ENCODE data around the gene TIGAR.

TIGAR gene

GRCh38 chr12:4301932-4302501, 19.0 kb upstream of the TIGAR start (continued):
- TF ChIP-seq POU6F1 (CRISPR knock-in tag; IDR thresholded peaks at IDR 0.05; ENCODE audit: borderline replicate concordance, low read depth) = no peak

GRCh38 chr12:4302881-4303280, 18.1 kb upstream of the TIGAR start:
- no peak for ATAC-seq
- TF ChIP-seq CREB5 (CRISPR knock-in tag; IDR thresholded peaks at IDR 0.05; ENCODE audit: low read depth) = no peak
- TF ChIP-seq CSRNP3 (CRISPR knock-in tag; IDR thresholded peaks at IDR 0.05) = no peak
- TF ChIP-seq ARNTL (CRISPR knock-in tag; IDR thresholded peaks at IDR 0.05; ENCODE audit: borderline replicate concordance, low read depth) = no peak
- no peak for TF ChIP-seq ZNF70 (CRISPR knock-in tag; IDR thresholded peaks at IDR 0.05)
- no peak for TF ChIP-seq TOX (CRISPR knock-in tag; IDR thresholded peaks at IDR 0.05; ENCODE audit: borderline replicate concordance)
- no peak for TF ChIP-seq ZNF8 (CRISPR knock-in tag; IDR thresholded peaks at IDR 0.05)
- TF ChIP-seq TCF4 (CRISPR knock-in tag; IDR thresholded peaks at IDR 0.05; ENCODE audit: borderline replicate concordance) = no peak
- no peak for TF ChIP-seq PPARA (CRISPR knock-in tag; IDR thresholded peaks at IDR 0.05; ENCODE audit: borderline replicate concordance)
- no peak for TF ChIP-seq ZC3H10 (CRISPR knock-in tag; IDR thresholded peaks at IDR 0.05)
- TF ChIP-seq ESRRG (CRISPR knock-in tag; IDR thresholded peaks at IDR 0.05) = no peak
- no peak for TF ChIP-seq GLIS3 (CRISPR knock-in tag; IDR thresholded peaks at IDR 0.05)
- no peak for TF ChIP-seq RARB (CRISPR knock-in tag; IDR thresholded peaks at IDR 0.05)

GRCh38 chr12:4303750-4304149, 17.3 kb upstream of the TIGAR start:
- no peak for ATAC-seq
- no peak for TF ChIP-seq CREB5 (CRISPR knock-in tag; IDR thresholded peaks at IDR 0.05; ENCODE audit: low read depth)
- no peak for TF ChIP-seq GLIS3 (CRISPR knock-in tag; IDR thresholded peaks at IDR 0.05)
- no peak for TF ChIP-seq ARNTL (CRISPR knock-in tag; IDR thresholded peaks at IDR 0.05; ENCODE audit: borderline replicate concordance, low read depth)

GRCh38 chr12:4307593-4308333, 13.2 kb upstream of the TIGAR start:
- peak; percentile 99 for ATAC-seq
- TF ChIP-seq TCF4 (CRISPR knock-in tag; IDR thresholded peaks at IDR 0.05; ENCODE audit: borderline replicate concordance) (no peak), ZNF8 (CRISPR knock-in tag; IDR thresholded peaks at IDR 0.05) (no peak), SNAI2 (CRISPR knock-in tag; IDR thresholded peaks at IDR 0.05) (no peak)

GRCh38 chr12:4308334-4308950, 12.6 kb upstream of the TIGAR start:
- ATAC-seq = no peak
- no peak for TF ChIP-seq ISL1 (CRISPR knock-in tag; IDR thresholded peaks at IDR 0.05)
- no peak for TF ChIP-seq CSRNP3 (CRISPR knock-in tag; IDR thresholded peaks at IDR 0.05)
- no peak for TF ChIP-seq GLIS3 (CRISPR knock-in tag; IDR thresholded peaks at IDR 0.05)
- TF ChIP-seq ESRRG (CRISPR knock-in tag; IDR thresholded peaks at IDR 0.05) = no peak
- no peak for TF ChIP-seq CSDC2 (CRISPR knock-in tag; IDR thresholded peaks at IDR 0.05)
- no peak for TF ChIP-seq TOX (CRISPR knock-in tag; IDR thresholded peaks at IDR 0.05; ENCODE audit: borderline replicate concordance)
- no peak for TF ChIP-seq RARB (CRISPR knock-in tag; IDR thresholded peaks at IDR 0.05)
- no peak for TF ChIP-seq ARNTL (CRISPR knock-in tag; IDR thresholded peaks at IDR 0.05; ENCODE audit: borderline replicate concordance, low read depth)
- TF ChIP-seq TSHZ2 (CRISPR knock-in tag; IDR thresholded peaks at IDR 0.05) = no peak
- TF ChIP-seq BACH2 (CRISPR knock-in tag; IDR thresholded peaks at IDR 0.05; ENCODE audit: borderline replicate concordance) = no peak
- no peak for TF ChIP-seq PPARA (CRISPR knock-in tag; IDR thresholded peaks at IDR 0.05; ENCODE audit: borderline replicate concordance)
- no peak for TF ChIP-seq PATZ1 (CRISPR knock-in tag; IDR thresholded peaks at IDR 0.05; ENCODE audit: borderline replicate concordance)
